ENCODE measurements around the gene CIZ1. TPM values are rescaled to one million over a fixed set of nuclear protein-coding genes. Genes with fewer than 3 reads are reported as not detected.

The CIZ1 gene
- total RNA-seq, 1 donor from 2014 or later = 186 TPM

- peaks cover 15% of the 10 kb centered on the region for H3K4me1 Mint-ChIP-seq (ENCODE audit: unreplicated experiment)
- no peak overlapping the region for H3K4me3 Mint-ChIP-seq
- no peaks in the 10 kb centered on the region for H3K9me3 Mint-ChIP-seq
- peaks cover 3% of the 10 kb centered on the region for H3K27me3 Mint-ChIP-seq
- H3K36me3 Mint-ChIP-seq = peaks cover 13% of the 10 kb centered on the region
- no peak for TF ChIP-seq CTCF (conservative IDR thresholded peaks at IDR 0.05)
- H3K27ac Mint-ChIP-seq = no peak overlapping the region
- no peak for DNase-seq (ENCODE audit: extremely low spot score, unreplicated experiment)
Measured at GRCh38 chr9:128219831-128220230, 28.5 kb upstream of the CIZ1 start.

- H3K36me3 Mint-ChIP-seq = peaks cover 13% of the 10 kb centered on the region
- peak overlapping the region; percentile 88 for H3K4me3 Mint-ChIP-seq
- DNase-seq (ENCODE audit: extremely low spot score, unreplicated experiment) = peak; percentile 84
- H3K9me3 Mint-ChIP-seq = no peaks in the 10 kb centered on the region
- peak overlapping the region; percentile 91 for H3K27ac Mint-ChIP-seq
- TF ChIP-seq CTCF (conservative IDR thresholded peaks at IDR 0.05) = no peak
- peaks cover 15% of the 10 kb centered on the region for H3K4me1 Mint-ChIP-seq (ENCODE audit: unreplicated experiment)
- H3K27me3 Mint-ChIP-seq = peaks cover 3% of the 10 kb centered on the region
Measured at GRCh38 chr9:128218518-128219389, 27.4 kb upstream of the CIZ1 start.

- H3K4me1 Mint-ChIP-seq (ENCODE audit: unreplicated experiment) = peaks cover 15% of the 10 kb centered on the region
- H3K27ac Mint-ChIP-seq = peak overlapping the region; percentile 91
- no peak for TF ChIP-seq CTCF (conservative IDR thresholded peaks at IDR 0.05)
- no peak for DNase-seq (ENCODE audit: extremely low spot score, unreplicated experiment)
- peaks cover 10% of the 10 kb centered on the region for H3K36me3 Mint-ChIP-seq
- H3K4me3 Mint-ChIP-seq = peak overlapping the region; percentile 88
- H3K9me3 Mint-ChIP-seq = no peaks in the 10 kb centered on the region
- H3K27me3 Mint-ChIP-seq = peaks cover 3% of the 10 kb centered on the region
Measured at GRCh38 chr9:128218172-128218517, 26.8 kb upstream of the CIZ1 start.

GRCh38 chr9:128216781-128217553 is 25.6 kb upstream of the CIZ1 start:
- Mint-ChIP-seq H3K9me3 (no peaks in the 10 kb centered on the region), H3K27ac (no peak overlapping the region), H3K36me3 (peaks cover 8% of the 10 kb centered on the region), H3K27me3 (peaks cover 3% of the 10 kb centered on the region), H3K4me3 (no peak overlapping the region), H3K4me1 (ENCODE audit: unreplicated experiment) (peaks cover 20% of the 10 kb centered on the region)
- TF ChIP-seq CTCF (conservative IDR thresholded peaks at IDR 0.05) = no peak
- no peak for DNase-seq (ENCODE audit: extremely low spot score, unreplicated experiment)

GRCh38 chr9:128215491-128216409 is 24.4 kb upstream of the CIZ1 start:
- no peak for DNase-seq (ENCODE audit: extremely low spot score, unreplicated experiment)
- Mint-ChIP-seq H3K36me3 (peaks cover 6% of the 10 kb centered on the region), H3K27ac (no peak overlapping the region), H3K27me3 (peaks cover 3% of the 10 kb centered on the region), H3K9me3 (no peaks in the 10 kb centered on the region), H3K4me3 (no peak overlapping the region), H3K4me1 (ENCODE audit: unreplicated experiment) (peaks cover 32% of the 10 kb centered on the region)
- TF ChIP-seq CTCF (conservative IDR thresholded peaks at IDR 0.05) = no peak
